Activated CD4-positive, alpha-beta T cell treated with anti-CD3 and anti-CD28 coated beads for 4 hours (primary cell): Measurements from ENCODE around the gene SEC63.
A peak's percentile ranks its signal among the peaks of the same experiment; 100 is the strongest.

Experiments
- DNase-seq, 2 donors: peaks; one replicate each; pipeline ENCODE4 v3.0.0-alpha.2; 2020

The SEC63 gene

DNA sequence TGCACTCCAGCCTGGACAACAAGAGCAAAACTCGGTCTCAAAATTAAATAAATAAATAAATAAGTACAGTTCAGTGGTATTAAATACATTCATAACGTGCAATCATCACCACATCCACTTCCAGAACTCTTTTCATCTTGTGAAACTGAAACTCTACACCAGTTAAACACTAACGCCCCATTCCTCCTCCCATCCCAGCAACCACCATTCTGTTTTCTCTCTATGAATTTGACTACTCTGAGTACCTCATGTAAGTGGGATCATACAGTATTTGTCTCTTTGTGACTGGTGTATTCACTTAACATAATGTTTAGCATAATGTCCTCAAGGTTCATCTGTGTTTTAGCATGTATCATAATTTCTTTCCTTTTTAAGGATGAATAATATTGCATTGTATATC is 104.8 kb downstream of the SEC63 start:
- DNase-seq, result no peak

DNA sequence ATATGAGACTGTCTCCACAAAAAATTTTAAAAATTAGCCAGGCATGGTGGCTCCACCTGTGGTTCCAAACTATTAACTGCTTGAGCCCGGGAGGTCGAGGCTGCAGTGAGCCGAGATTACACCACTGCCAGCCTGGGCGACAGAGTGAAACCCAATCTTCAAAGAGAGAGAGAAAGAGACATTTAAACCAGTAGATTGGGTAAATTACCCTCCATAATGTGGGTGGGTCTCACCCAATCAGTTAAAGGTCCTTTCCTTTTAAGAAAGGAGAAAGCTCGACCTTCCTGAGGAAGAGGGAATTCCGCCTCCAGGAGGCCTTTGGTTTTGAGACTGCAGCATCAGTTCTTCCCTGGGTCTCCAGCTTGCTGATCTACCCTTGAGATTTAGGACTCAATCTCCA is 108.7 kb downstream of the SEC63 start:
- no peak for DNase-seq

GRCh38 chr6:107847844-107848802 is 109.9 kb downstream of the SEC63 start:
- DNase-seq, result peak; percentile 74 to 79

DNA sequence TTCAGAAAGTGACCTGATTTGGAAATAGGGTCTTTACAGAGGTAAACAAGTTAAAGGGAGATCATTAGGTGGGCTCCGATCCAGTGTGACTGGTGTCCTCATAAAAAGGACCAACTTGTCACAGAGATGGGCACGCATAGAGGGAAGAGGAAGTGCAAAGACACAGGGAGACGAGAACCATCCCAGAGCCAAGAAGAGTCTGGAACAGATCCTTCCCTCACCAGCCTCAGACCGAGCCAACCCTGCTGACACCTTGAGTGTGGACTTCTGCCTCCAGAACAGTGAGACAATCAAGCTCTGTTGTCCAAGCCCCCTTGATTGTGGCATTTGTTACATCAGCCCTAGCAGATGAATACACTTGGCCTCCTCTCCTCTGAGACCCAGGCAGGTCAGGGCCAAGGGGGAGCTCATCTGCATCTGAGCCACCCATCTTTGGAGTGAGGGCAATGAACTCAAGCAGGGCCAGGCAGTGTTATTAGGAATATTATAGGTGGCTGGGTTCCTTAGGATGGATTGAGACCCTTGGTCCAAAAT is 111.7 kb downstream of the SEC63 start:
- DNase-seq, result no peak

DNA sequence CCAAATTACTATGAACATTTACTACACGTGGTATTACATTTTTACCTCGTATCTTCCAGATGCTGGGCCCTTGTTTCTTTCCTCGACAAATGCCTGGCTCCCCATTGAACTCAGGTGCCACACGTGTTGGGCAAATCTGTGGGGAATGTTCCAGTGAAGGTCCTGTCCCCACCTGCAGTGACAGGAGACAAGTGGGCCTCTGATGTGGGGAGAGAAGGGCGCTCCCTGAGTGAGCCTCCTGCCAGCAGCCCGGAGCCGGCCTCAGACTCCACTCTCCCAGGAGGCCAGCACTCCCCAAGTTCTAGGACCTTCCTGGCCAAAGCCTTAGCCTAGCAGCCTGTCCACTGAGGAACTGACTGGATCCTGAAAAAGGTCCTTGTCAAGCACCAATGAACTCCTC is 112.2 kb downstream of the SEC63 start:
- no peak for DNase-seq

- peak in 1 of 2 donors; percentile 55 for DNase-seq
Observed at GRCh38 chr6:107843400-107843799, 114.6 kb downstream of the SEC63 start.

GRCh38 chr6:107841275-107841670 is 116.7 kb downstream of the SEC63 start:
- DNase-seq, result no peak

- no peak for DNase-seq
Observed at GRCh38 chr6:107840636-107841274, 117.3 kb downstream of the SEC63 start.

DNA sequence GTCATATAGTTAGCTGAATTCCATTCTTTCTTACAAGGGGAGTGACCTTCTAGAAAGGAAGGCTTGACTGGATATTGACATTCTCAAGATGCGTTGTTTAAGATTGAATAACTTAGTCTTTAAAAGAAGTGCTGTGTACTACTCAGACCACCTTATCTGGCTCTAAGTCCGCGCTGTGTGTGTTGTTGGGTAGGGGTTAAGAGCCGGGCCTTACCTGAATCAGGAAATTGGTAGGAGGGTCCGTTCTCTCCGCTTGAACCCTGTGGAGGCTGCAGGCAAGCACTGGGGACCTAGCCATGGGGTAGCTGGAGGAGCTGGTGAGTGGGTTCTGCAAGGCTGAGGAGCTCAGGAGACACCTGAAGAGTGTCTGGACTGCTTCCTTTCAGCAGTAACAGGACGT is 124.9 kb downstream of the SEC63 start:
- no peak for DNase-seq

- DNase-seq, result no peak
Observed at GRCh38 chr6:107832151-107833056, 125.6 kb downstream of the SEC63 start.

DNA sequence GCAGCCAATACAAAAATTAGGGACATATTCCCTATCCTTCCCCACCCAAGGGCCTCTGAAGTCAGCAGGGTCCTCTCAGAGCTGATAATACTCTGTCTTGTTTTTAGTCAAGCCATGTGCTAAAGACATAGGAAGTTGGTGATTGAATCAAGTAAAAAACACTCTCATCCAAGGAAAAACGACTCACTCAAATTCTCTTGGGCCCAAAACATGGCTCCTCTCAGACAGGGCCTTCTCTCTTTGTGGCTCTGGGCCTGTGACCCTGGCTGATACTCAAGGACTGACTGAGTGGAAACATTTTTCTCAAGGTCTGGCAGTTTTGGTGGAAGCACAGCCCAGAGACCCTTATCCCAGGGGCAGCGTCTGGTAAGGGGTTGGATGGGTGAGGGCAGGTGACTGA is 127.9 kb downstream of the SEC63 start:
- DNase-seq, result no peak

DNA sequence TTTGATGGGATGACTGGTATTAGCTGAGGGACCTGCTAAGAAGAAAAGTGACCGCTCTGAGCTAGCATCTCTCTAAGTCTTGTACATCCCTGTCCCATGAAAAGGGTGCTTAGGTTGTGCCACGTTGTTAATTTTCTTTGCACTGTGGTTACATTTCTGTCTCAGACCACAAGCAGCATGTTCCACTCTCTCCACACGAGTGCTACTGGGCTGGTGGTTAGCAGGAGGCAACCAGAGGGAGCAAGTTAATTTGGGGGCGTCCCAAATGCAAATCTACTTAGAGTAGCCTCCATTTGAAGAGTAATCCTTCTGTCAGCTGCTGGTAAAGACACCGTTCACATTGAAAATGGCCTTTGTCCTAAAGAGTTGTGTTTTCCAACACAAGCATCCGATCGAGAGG is 130.5 kb downstream of the SEC63 start:
- no peak for DNase-seq

DNA sequence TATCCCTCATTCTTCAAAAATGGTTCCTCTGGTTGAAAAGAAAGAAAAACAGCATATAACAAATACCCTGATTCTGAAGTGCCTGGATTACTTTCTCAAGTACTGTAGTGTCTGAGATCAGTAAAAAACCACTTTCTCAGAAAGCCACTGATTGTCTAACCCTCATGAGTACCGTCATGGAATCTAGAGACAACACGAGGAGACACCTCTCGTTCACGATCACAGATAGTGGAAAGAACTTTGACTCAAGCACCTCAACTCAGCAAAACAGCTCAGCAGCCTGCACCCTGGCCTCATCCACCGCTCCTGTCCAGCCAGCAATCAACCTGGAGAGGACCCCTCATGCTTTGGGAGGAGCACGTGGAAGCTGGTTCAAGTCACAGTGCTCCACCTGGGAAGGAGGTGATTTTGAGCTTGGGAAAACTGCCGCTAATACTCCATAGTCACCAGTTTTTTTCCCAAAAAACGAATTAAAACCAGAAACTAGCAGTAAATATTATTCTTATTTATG is 134.9 kb downstream of the SEC63 start:
- DNase-seq, result peak; percentile 47 to 52

DNA sequence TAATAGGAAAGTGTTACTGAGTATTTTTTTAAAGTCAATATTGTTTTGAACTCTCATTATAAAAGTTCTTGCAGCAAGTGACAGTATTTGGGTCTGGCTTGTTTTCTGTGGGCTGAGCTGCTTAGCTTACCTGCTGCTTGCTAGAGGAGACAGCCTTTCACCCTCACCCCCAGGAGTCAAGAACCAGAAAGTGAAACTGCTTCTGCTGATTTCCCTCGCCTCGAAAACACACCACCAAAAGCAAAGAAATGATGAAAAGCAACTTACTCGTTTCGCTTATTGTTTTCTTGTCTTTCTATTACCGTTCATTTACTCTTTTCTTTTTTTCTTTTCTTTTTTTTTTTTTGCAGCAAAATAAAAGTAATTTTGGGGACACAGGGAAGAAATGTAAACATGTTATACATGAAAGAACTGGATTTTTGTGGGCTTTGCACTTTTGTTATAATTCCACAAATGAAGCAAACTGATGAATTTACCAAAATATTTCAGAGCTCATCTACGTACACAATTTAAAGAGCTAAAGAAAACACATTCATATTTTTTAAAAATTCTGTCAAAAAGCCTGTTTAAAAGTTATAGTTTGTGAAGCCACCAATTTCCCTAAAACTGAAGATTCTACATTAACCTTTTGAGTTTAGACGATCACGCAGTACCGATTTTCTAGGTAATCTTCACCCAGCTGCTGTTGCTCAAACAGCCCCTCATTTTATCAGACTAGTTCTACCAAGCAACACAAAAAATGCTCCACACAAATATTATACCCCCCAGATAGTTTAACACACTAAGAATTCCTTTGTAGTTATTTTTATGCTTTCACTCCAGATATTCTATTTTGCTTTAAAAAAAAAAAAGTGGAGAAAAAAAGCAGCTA is 135.6 kb downstream of the SEC63 start:
- peak; percentile 57 to 60 for DNase-seq

DNA sequence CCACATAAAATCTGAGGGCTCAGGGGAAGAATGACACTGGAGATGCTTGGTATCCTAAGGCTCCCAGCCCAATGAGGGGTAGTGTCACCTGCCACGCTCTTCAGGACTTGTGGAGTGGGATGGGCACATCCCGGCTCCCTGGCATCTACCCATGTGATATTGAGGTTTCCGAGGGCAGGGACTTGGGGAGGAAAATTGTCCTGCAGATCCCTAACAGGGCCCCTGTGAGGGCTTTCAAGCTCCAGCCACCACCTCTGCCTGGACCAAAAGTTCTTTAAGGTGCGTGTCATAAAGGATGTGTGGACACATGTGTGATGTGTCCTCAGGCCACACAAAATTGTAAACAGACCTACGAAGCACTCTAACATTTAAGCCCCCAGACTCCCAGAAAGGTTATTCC is 136.4 kb downstream of the SEC63 start:
- DNase-seq, result no peak

DNA sequence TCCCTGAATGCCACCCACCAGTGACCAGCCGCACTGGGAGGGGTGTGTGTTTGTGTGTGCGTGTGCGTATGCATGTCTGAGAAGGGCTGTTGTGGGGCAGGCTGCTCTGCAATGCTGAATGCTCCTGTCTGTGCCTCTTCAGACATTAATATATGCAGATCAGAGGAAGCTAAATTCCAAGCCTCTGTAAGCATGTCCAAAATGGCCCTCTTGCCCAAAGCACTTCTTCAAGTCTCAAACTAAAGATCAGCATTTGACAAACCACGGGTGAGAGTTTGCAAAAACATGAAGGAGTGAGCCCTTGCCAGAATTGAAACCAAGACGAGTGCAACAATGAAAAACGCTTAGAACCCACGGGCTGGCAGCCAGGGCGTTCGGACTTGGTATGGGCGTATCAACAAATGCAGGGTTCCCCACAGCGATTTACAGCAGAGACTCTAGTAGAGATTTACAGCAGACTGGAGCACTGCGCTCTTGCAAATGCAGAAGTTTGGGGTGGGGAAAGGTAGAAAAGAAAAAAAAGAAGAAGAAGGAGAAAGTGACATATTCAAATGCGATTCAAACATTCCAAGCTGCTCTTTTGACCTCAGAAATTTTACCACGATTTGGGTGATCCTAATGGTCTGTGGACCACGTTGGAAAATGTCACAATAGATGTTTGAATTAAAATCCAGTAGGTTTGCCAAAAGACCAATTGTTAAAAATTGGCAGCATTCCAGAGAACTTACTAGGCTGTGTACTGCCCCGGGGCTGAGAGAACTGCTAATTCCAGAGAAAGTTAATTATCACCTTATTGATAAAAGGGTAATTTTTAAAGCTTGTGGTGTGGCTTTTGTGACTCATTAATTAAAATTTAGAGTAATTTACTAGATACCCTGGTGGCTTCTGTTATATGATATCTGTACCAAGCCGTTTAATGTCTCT is 137.4 kb downstream of the SEC63 start:
- DNase-seq, result peak; percentile 31 to 32

GRCh38 chr6:107819964-107820337 is 138.1 kb downstream of the SEC63 start:
- DNase-seq, result peak in 1 of 2 donors; percentile 14

GRCh38 chr6:107819217-107819616 is 138.8 kb downstream of the SEC63 start:
- peak; percentile 41 to 51 for DNase-seq

DNA sequence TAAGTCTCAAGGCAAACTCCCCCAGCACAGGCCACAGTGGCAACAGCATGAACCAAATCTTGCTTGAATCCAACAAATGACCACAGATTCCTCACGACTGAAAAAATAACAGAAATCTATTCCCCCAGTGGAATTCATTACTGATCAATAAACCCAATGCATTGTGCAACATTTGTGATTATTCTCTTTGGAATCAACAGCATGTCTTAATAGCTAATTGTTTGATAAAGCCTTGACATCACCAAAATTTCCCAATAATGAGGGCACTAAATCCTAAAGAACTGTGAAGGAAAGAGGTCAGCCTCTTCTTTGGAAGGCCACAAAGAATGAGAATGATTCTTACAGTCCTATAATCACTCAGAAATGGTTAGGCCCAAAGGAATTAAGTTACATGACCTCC is 139.7 kb downstream of the SEC63 start:
- DNase-seq, result no peak

- no peak for DNase-seq
Observed at GRCh38 chr6:107817784-107818183, 140.2 kb downstream of the SEC63 start.
